HepG2 (cell line): Measurements from ENCODE around the gene TPM3. TPM values are rescaled to one million over a fixed set of nuclear protein-coding genes. Genes with fewer than 3 reads are reported as not detected.

Experiments used
- ATF5 ChIP-seq: sonication (generic); formaldehyde crosslinking; IDR thresholded peaks from 2 replicates; pipeline ENCODE4 v1.4.0; 2020; ENCODE audit warnings: mild to moderate bottlenecking, low read depth, missing genetic modification reagents
- CEBPZ ChIP-seq: IDR thresholded peaks from 2 replicates; pipeline ENCODE4 v1.6.1; 2012; ENCODE audit warnings: low read length, improper control_type of control experiment
- GABPA ChIP-seq, 2 experiments: IDR thresholded peaks; 2 replicates each; pipeline ENCODE4 v1.6.1; 2011 to 2016; ENCODE audit warnings: low read depth in 2 of 2, low read length in 1 of 2, missing biosample characterization in 1 of 2, missing genetic modification characterization in 1 of 2
- ISL2 ChIP-seq: sonication (generic); formaldehyde crosslinking; IDR thresholded peaks from 2 replicates; pipeline ENCODE4 v1.5.0; 2020; ENCODE audit warnings: missing genetic modification reagents
- TBP ChIP-seq: sonication (generic); formaldehyde crosslinking; IDR thresholded peaks from 2 replicates; pipeline ENCODE4 v1.5.0; 2020; ENCODE audit warnings: missing genetic modification reagents
- ZBED4 ChIP-seq: sonication (generic); formaldehyde crosslinking; IDR thresholded peaks from 2 replicates; pipeline ENCODE4 v1.4.0; 2020; ENCODE audit warnings: missing genetic modification reagents, borderline replicate concordance
- ZBTB39 ChIP-seq: sonication (generic); formaldehyde crosslinking; IDR thresholded peaks from 2 replicates; pipeline ENCODE4 v1.5.0; 2020; ENCODE audit warnings: missing genetic modification reagents
- ZBTB7A ChIP-seq: sonication (generic); formaldehyde crosslinking; IDR thresholded peaks from 2 replicates; pipeline ENCODE4 v1.8.0; 2022; ENCODE audit warnings: mild to moderate bottlenecking, missing genetic modification reagents
- ZFP1 ChIP-seq: IDR thresholded peaks from 2 replicates; pipeline ENCODE4 v1.6.1; 2016
- ZNF101 ChIP-seq: sonication (generic); formaldehyde crosslinking; IDR thresholded peaks from 2 replicates; pipeline ENCODE4 v1.4.0; 2020; ENCODE audit warnings: mild to moderate bottlenecking, low read depth, missing genetic modification reagents, borderline replicate concordance
- ZNF510 ChIP-seq: sonication (generic); formaldehyde crosslinking; IDR thresholded peaks from 2 replicates; pipeline ENCODE4 v1.4.0; 2020; ENCODE audit warnings: low read depth, mild to moderate bottlenecking, missing genetic modification reagents
- ZNF512 ChIP-seq: sonication (generic); formaldehyde crosslinking; IDR thresholded peaks from 2 replicates; pipeline ENCODE4 v1.4.0; 2020; ENCODE audit warnings: mild to moderate bottlenecking, missing genetic modification reagents
- ZNF546 ChIP-seq: sonication (generic); formaldehyde crosslinking; conservative IDR thresholded peaks from 2 replicates; pipeline ENCODE4 v1.8.1; 2023; ENCODE audit warnings: mild to moderate bottlenecking, missing genetic modification reagents
- ZNF569 ChIP-seq: sonication (generic); formaldehyde crosslinking; IDR thresholded peaks from 2 replicates; pipeline ENCODE4 v1.5.0; 2020; ENCODE audit warnings: mild to moderate bottlenecking, missing genetic modification reagents, moderate library complexity, borderline replicate concordance
- ZNF605 ChIP-seq: sonication (generic); formaldehyde crosslinking; IDR thresholded peaks from 2 replicates; pipeline ENCODE4 v1.8.0; 2022; ENCODE audit warnings: mild to moderate bottlenecking, missing genetic modification reagents
- ZNF629 ChIP-seq: sonication (generic); formaldehyde crosslinking; conservative IDR thresholded peaks from 2 replicates; pipeline ENCODE4 v1.5.0; 2020; ENCODE audit warnings: missing genetic modification reagents
- polyA plus RNA-seq, 8 experiments: library from polyadenylated mRNA; depleted of rRNA in 3 of 8; stranded (reverse) in 7 of 8; unstranded in 1 of 8; fragments of >200 nt; fragmentation: Illumina TruSeq in 4 of 8; extraction: Trizol in 4 of 8; gene quantifications; 2 replicates each; pipeline versions ENCODE4 v1.2.1 to v1.2.3, GENCODE V29; 2011 to 2016; ENCODE audit warnings: low read depth in 4 of 8, missing spikeins in 1 of 8, mixed read lengths in 1 of 8; ENCODE audit not compliant: insufficient read depth in 1 of 8
- total RNA-seq, 5 experiments: library from RNA; depleted of rRNA; stranded (reverse); fragments of >200 nt; fragmentation: Illumina TruSeq; extraction: Trizol; gene quantifications; 2 replicates each; pipeline ENCODE4 v1.2.3, GENCODE V29; 2016; ENCODE audit warnings: low read depth in 1 of 5

The TPM3 gene
- total and polyA plus RNA-seq, 2 of the 13 experiments (the other 11 are each of a cell fraction or from before 2014, with no cell fraction given): 160 to 307 TPM

GRCh38 chr1:154182344-154183045, 9.4 kb downstream of the TPM3 start (continued):
- TF ChIP-seq GABPA (IDR thresholded peaks at IDR 0.05; ENCODE audit: low read depth, low read length) (peak; percentile 43), GABPA (CRISPR knock-in tag; IDR thresholded peaks at IDR 0.05; ENCODE audit: low read depth) (0 out of 2 replicates have a peak, but pooled peaks have one; percentile 48), ISL2 (CRISPR knock-in tag) (no peak), ZNF629 (CRISPR knock-in tag) (no peak), ZNF510 (CRISPR knock-in tag) (peak; percentile 2; the same call in 1 of the 2 replicates), ATF5 (CRISPR knock-in tag) (0 out of 2 replicates have a peak, but pooled peaks have one; percentile 30), TBP (CRISPR knock-in tag) (peak; percentile 80; the same call in 1 of the 2 replicates), ZNF569 (CRISPR knock-in tag) (0 out of 2 replicates have a peak, but pooled peaks have one; percentile 76), ZBED4 (CRISPR knock-in tag) (no peak), ZBTB39 (CRISPR knock-in tag) (no peak), ZNF605 (CRISPR knock-in tag) (peak; percentile 15; the same call in 1 of the 2 replicates), ZNF101 (CRISPR knock-in tag) (no peak), ZFP1 (CRISPR knock-in tag) (no peak), CEBPZ (no peak), ZNF512 (CRISPR knock-in tag) (peak; percentile 15; the same call in 1 of the 2 replicates), ZNF546 (0 out of 2 replicates have a peak, but pooled peaks have one; percentile 31), ZBTB7A (CRISPR knock-in tag) (peak; percentile 69; the same call in 1 of the 2 replicates)
